ENCODE results near the gene ESPL1.
"Not testable (repeated sequence)": the region's sequence is repeated elsewhere in the genome, so short reads cannot be mapped to it uniquely, and the experiment has no call there.

Gene ESPL1

GRCh38 chr12:53330671-53331070 is 62.6 kb downstream of the ESPL1 start:
- peaks cover 37% of the 10 kb centered on the region for H3K27me3 ChIP-seq (ENCODE audit: control insufficient read depth, insufficient read depth, low read length)
- H3K9me3 ChIP-seq (ENCODE audit: control insufficient read depth, insufficient read depth, low read length), result no peaks in the 10 kb centered on the region
- no peak overlapping the region for H3K4me3 ChIP-seq (ENCODE audit: low read depth, low read length)
- H3K36me3 ChIP-seq (ENCODE audit: control insufficient read depth, insufficient read depth, low read length), result no peaks in the 10 kb centered on the region
- no peak overlapping the region for H3K9ac ChIP-seq (ENCODE audit: low read depth, low read length)
- H3K27ac ChIP-seq (ENCODE audit: low read depth, low read length), result no peak overlapping the region
- peaks cover 8% of the 10 kb centered on the region; the same call in 1 of the 2 replicates for H3K4me1 ChIP-seq (ENCODE audit: control insufficient read depth, insufficient read depth, low read length)

- H3K36me3 ChIP-seq (ENCODE audit: control insufficient read depth, insufficient read depth, low read length); H3K27ac ChIP-seq (ENCODE audit: low read depth, low read length); H3K4me1 ChIP-seq (ENCODE audit: control insufficient read depth, insufficient read depth, low read length); H3K4me3 ChIP-seq (ENCODE audit: low read depth, low read length); H3K9me3 ChIP-seq (ENCODE audit: control insufficient read depth, insufficient read depth, low read length); H3K9ac ChIP-seq (ENCODE audit: low read depth, low read length): not testable (repeated sequence)
- H3K27me3 ChIP-seq (ENCODE audit: control insufficient read depth, insufficient read depth, low read length), result peaks cover 32% of the 10 kb centered on the region
These were observed 64.2 kb downstream of the ESPL1 start for GRCh38 chr12:53332339-53332738.

- Histone ChIP-seq H3K4me1 (ENCODE audit: control insufficient read depth, insufficient read depth, low read length) (peaks cover 12% of the 10 kb centered on the region; the same call in 1 of the 2 replicates), H3K27me3 (ENCODE audit: control insufficient read depth, insufficient read depth, low read length) (peaks cover 32% of the 10 kb centered on the region), H3K9me3 (ENCODE audit: control insufficient read depth, insufficient read depth, low read length) (no peaks in the 10 kb centered on the region), H3K36me3 (ENCODE audit: control insufficient read depth, insufficient read depth, low read length) (no peaks in the 10 kb centered on the region), H3K27ac (ENCODE audit: low read depth, low read length) (no peak overlapping the region), H3K4me3 (ENCODE audit: low read depth, low read length) (no peak overlapping the region), H3K9ac (ENCODE audit: low read depth, low read length) (no peak overlapping the region)
These were observed 64.6 kb downstream of the ESPL1 start for GRCh38 chr12:53332744-53333143.

GRCh38 chr12:53333289-53333688 is 65.2 kb downstream of the ESPL1 start:
- Histone ChIP-seq H3K9me3 (ENCODE audit: control insufficient read depth, insufficient read depth, low read length) (no peaks in the 10 kb centered on the region), H3K36me3 (ENCODE audit: control insufficient read depth, insufficient read depth, low read length) (no peaks in the 10 kb centered on the region), H3K9ac (ENCODE audit: low read depth, low read length) (no peak overlapping the region), H3K4me1 (ENCODE audit: control insufficient read depth, insufficient read depth, low read length) (peaks cover 15% of the 10 kb centered on the region; the same call in 1 of the 2 replicates), H3K27me3 (ENCODE audit: control insufficient read depth, insufficient read depth, low read length) (peaks cover 26% of the 10 kb centered on the region), H3K27ac (ENCODE audit: low read depth, low read length) (no peak overlapping the region), H3K4me3 (ENCODE audit: low read depth, low read length) (no peak overlapping the region)

- H3K4me1 ChIP-seq (ENCODE audit: control insufficient read depth, insufficient read depth, low read length), result peaks cover 18% of the 10 kb centered on the region; the same call in 1 of the 2 replicates
- peaks cover 21% of the 10 kb centered on the region for H3K27me3 ChIP-seq (ENCODE audit: control insufficient read depth, insufficient read depth, low read length)
- H3K27ac ChIP-seq (ENCODE audit: low read depth, low read length), result no peak overlapping the region
- H3K4me3 ChIP-seq (ENCODE audit: low read depth, low read length), result no peak overlapping the region
- no peaks in the 10 kb centered on the region for H3K9me3 ChIP-seq (ENCODE audit: control insufficient read depth, insufficient read depth, low read length)
- H3K9ac ChIP-seq (ENCODE audit: low read depth, low read length), result no peak overlapping the region
- no peaks in the 10 kb centered on the region for H3K36me3 ChIP-seq (ENCODE audit: control insufficient read depth, insufficient read depth, low read length)
These were observed 65.7 kb downstream of the ESPL1 start for GRCh38 chr12:53333845-53334244.

GRCh38 chr12:53334822-53335221 is 66.7 kb downstream of the ESPL1 start:
- peaks cover 18% of the 10 kb centered on the region; the same call in 1 of the 2 replicates for H3K4me1 ChIP-seq (ENCODE audit: control insufficient read depth, insufficient read depth, low read length)
- peaks cover 16% of the 10 kb centered on the region for H3K27me3 ChIP-seq (ENCODE audit: control insufficient read depth, insufficient read depth, low read length)
- H3K4me3 ChIP-seq (ENCODE audit: low read depth, low read length), result no peak overlapping the region
- no peak overlapping the region for H3K27ac ChIP-seq (ENCODE audit: low read depth, low read length)
- H3K9me3 ChIP-seq (ENCODE audit: control insufficient read depth, insufficient read depth, low read length), result no peaks in the 10 kb centered on the region
- H3K36me3 ChIP-seq (ENCODE audit: control insufficient read depth, insufficient read depth, low read length), result no peaks in the 10 kb centered on the region
- H3K9ac ChIP-seq (ENCODE audit: low read depth, low read length), result no peak overlapping the region

- peaks cover 18% of the 10 kb centered on the region; the same call in 1 of the 2 replicates for H3K4me1 ChIP-seq (ENCODE audit: control insufficient read depth, insufficient read depth, low read length)
- no peaks in the 10 kb centered on the region for H3K36me3 ChIP-seq (ENCODE audit: control insufficient read depth, insufficient read depth, low read length)
- no peak within 1 kb of the TSS for H3K9ac ChIP-seq (ENCODE audit: low read depth, low read length)
- H3K27ac ChIP-seq (ENCODE audit: low read depth, low read length), result no peak within 1 kb of the TSS
- peaks cover 24% of the 10 kb centered on the region for H3K27me3 ChIP-seq (ENCODE audit: control insufficient read depth, insufficient read depth, low read length)
- H3K9me3 ChIP-seq (ENCODE audit: control insufficient read depth, insufficient read depth, low read length), result no peaks in the 10 kb centered on the region
- no peak within 1 kb of the TSS for H3K4me3 ChIP-seq (ENCODE audit: low read depth, low read length)
These were observed 68.1 kb downstream of the ESPL1 start, which contains the start of gene SP7 for GRCh38 chr12:53336181-53336681. SP7 (minus strand) TSS chr12:53336354; CDS start chr12:53335646, 708 bp downstream.

GRCh38 chr12:53338017-53338416 is 69.9 kb downstream of the ESPL1 start:
- no peaks in the 10 kb centered on the region for H3K36me3 ChIP-seq (ENCODE audit: control insufficient read depth, insufficient read depth, low read length)
- peaks cover 18% of the 10 kb centered on the region; the same call in 1 of the 2 replicates for H3K4me1 ChIP-seq (ENCODE audit: control insufficient read depth, insufficient read depth, low read length)
- peaks cover 25% of the 10 kb centered on the region for H3K27me3 ChIP-seq (ENCODE audit: control insufficient read depth, insufficient read depth, low read length)
- no peak overlapping the region for H3K4me3 ChIP-seq (ENCODE audit: low read depth, low read length)
- H3K9ac ChIP-seq (ENCODE audit: low read depth, low read length), result no peak overlapping the region
- no peak overlapping the region for H3K27ac ChIP-seq (ENCODE audit: low read depth, low read length)
- no peaks in the 10 kb centered on the region for H3K9me3 ChIP-seq (ENCODE audit: control insufficient read depth, insufficient read depth, low read length)

- peaks cover 18% of the 10 kb centered on the region; the same call in 1 of the 2 replicates for H3K4me1 ChIP-seq (ENCODE audit: control insufficient read depth, insufficient read depth, low read length)
- H3K27me3 ChIP-seq (ENCODE audit: control insufficient read depth, insufficient read depth, low read length), result peaks cover 33% of the 10 kb centered on the region
- no peak overlapping the region for H3K4me3 ChIP-seq (ENCODE audit: low read depth, low read length)
These were observed 70.8 kb downstream of the ESPL1 start for GRCh38 chr12:53338916-53339315.

GRCh38 chr12:53340398-53340797 is 72.3 kb downstream of the ESPL1 start:
- Histone ChIP-seq H3K4me3 (ENCODE audit: low read depth, low read length) (no peak overlapping the region), H3K36me3 (ENCODE audit: control insufficient read depth, insufficient read depth, low read length) (no peaks in the 10 kb centered on the region), H3K9me3 (ENCODE audit: control insufficient read depth, insufficient read depth, low read length) (no peaks in the 10 kb centered on the region), H3K9ac (ENCODE audit: low read depth, low read length) (no peak overlapping the region), H3K27ac (ENCODE audit: low read depth, low read length) (no peak overlapping the region), H3K4me1 (ENCODE audit: control insufficient read depth, insufficient read depth, low read length) (peaks cover 18% of the 10 kb centered on the region), H3K27me3 (ENCODE audit: control insufficient read depth, insufficient read depth, low read length) (peaks cover 39% of the 10 kb centered on the region)

More at GRCh38 chr12:53338916-53339315, 70.8 kb downstream of the ESPL1 start:
- Histone ChIP-seq H3K27ac (ENCODE audit: low read depth, low read length) (no peak overlapping the region), H3K9ac (ENCODE audit: low read depth, low read length) (no peak overlapping the region), H3K36me3 (ENCODE audit: control insufficient read depth, insufficient read depth, low read length) (no peaks in the 10 kb centered on the region), H3K9me3 (ENCODE audit: control insufficient read depth, insufficient read depth, low read length) (no peaks in the 10 kb centered on the region)

All from HUES48 (cell line).